GM11168 (cell line): Measurements from ENCODE around the gene TSHZ2.
"Not testable (repeated sequence)": the region's sequence is repeated elsewhere in the genome, so short reads cannot be mapped to it uniquely, and the experiment has no call there.

Experiments
- in situ Hi-C: fragments of 300-500 bp; cut with MboI; formaldehyde crosslinking; loops from one replicate; pipeline ENCODE4 v1.12.0; 2022; ENCODE audit warnings: low sequenced_read_pairs; ENCODE audit not compliant: unreplicated experiment

TSHZ2 gene

DNA sequence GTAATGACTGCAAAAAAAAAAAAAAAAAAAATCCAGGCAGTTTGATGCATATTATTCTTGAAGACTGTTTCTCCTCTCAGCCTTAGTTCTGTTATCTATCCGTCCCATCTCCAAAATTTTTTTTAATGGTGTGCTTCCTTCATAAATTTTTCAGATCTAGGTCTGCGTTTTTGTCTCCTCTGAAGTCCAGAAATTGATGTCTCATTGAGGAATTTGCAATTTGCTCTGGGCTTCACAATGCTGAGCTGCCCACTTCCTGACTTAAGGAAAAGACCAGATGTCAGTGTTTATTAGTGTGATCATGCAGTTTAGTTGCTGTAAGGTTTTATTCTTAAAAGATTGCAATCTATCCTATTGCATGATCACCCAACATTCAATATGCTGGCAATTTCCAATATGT is 323.9 kb downstream of the TSHZ2 start:
- in situ Hi-C loops: no loop called here

- in situ Hi-C loops: no loop called here
Observed at GRCh38 chr20:53296451-53297153, 324.4 kb downstream of the TSHZ2 start.

- in situ Hi-C loops: no loop called here
Observed at GRCh38 chr20:53297154-53297529, 325.0 kb downstream of the TSHZ2 start.

- in situ Hi-C loops: no loop called here
Observed at GRCh38 chr20:53298260-53298659, 326.1 kb downstream of the TSHZ2 start.

GRCh38 chr20:53298911-53299310 is 326.8 kb downstream of the TSHZ2 start:
- in situ Hi-C loops: no loop called here

- in situ Hi-C loops: no loop called here
Observed at GRCh38 chr20:53299831-53300230, 327.7 kb downstream of the TSHZ2 start.

GRCh38 chr20:53301869-53302268 is 329.7 kb downstream of the TSHZ2 start:
- in situ Hi-C loops: no loop called here

- in situ Hi-C loops: no loop called here
Observed at GRCh38 chr20:53302695-53303412, 330.7 kb downstream of the TSHZ2 start.

- in situ Hi-C loops: no loop called here
Observed at GRCh38 chr20:53303413-53303760, 331.2 kb downstream of the TSHZ2 start.

- in situ Hi-C loops: no loop called here
Observed at GRCh38 chr20:53304146-53304545, 332.0 kb downstream of the TSHZ2 start.

- in situ Hi-C loops: no loop called here
Observed at GRCh38 chr20:53306192-53306805, 334.1 kb downstream of the TSHZ2 start.

GRCh38 chr20:53307964-53308597 is 335.9 kb downstream of the TSHZ2 start:
- in situ Hi-C loops: no loop called here

DNA sequence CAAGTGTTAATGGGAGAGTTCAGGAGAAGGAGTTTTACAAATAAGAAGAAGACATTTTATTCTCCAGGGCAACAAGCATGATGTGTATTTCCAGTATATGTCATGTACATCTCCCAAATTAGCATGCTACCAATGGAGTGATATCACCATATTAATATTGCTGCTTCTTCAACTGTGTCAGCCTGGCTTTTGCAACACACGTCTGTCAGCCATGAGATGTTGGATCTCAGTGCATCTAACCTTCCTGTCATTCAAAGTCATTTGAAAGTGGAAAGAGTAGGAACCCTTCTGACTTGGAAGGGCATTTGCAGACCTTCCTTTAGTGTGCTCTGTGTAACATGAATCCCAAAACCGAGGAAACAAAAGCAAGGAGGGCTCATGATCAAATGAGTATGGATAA is 337.4 kb downstream of the TSHZ2 start:
- in situ Hi-C loops: no loop called here

- in situ Hi-C loops: no loop called here
Observed at GRCh38 chr20:53312957-53313356, 340.8 kb downstream of the TSHZ2 start.

DNA sequence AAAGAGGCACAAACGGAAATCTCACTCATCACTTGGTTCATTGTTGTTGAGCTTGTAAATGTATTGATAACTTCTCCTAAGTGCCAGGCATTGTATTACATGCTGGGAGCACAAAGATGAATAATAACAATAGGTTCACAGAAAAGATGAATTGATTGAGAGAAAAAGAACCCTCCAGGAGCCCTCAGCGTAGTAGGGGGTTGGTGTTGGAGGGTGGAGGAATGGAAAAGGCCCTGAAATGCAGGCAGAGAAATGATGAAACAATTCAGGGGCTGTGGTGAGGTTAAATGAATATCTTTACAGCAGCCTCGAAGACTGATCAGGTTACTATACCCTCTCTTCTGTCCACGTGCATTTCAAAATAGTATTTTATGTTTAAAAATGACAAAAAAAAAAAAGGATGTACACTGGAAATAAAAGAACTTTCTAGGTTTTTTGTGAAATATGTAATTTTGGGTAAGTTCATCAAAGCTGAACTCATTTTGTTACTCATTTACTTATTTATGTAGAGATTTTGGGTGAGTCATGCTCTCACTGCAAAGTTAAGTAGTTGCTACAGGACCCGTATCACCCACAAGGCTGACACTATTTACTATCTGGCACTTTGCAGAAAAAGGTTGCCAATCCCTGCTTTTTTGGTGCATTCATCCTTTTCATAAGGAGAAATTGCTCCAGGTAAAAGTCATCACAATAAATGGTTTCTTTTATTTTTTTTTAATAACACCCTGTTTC is 344.2 kb downstream of the TSHZ2 start:
- in situ Hi-C loops: no loop called here

GRCh38 chr20:53319200-53319599 is 347.0 kb downstream of the TSHZ2 start:
- in situ Hi-C loops: no loop called here

DNA sequence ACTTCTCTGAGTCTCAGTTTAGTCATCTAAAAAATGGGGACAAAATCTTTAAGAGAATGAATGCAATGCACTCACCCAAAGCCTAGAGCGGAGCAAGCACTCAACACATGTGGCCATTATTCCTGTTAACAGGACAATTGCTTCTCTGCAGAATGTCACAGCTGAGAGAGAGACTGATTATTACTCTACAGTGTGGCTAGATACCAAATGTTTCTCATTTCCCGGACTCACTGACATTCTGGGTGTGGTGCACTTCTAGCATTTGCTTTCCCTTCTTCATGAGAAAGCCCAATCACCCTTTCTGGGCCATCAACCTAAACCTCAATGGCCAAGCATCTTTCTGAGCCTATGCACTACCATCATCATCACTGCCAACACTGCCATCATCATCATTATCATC is 347.6 kb downstream of the TSHZ2 start:
- in situ Hi-C loops: no loop called here

- in situ Hi-C loops: no loop called here
Observed at GRCh38 chr20:53320701-53321100, 348.5 kb downstream of the TSHZ2 start.

GRCh38 chr20:53321596-53321995 is 349.4 kb downstream of the TSHZ2 start:
- in situ Hi-C loops: no loop called here

DNA sequence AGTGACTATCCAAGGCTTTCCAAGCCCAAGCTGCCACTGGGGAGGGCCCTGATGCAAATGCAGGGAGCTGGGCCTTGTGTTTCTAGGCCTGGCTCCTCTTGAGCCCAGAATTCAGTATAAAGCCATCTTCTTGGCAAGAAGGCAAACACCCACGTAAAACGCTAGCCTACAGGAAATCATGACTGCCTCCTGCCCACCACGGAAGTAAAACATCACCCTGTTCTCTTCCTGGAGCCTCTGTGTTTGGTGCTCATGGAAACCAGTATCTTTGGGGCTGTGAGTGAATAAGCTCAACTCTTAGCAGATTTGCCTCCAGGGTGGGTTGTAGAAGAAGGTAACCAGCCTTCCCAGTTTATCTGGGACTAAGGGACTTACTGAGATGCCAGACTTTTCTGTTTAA is 350.5 kb downstream of the TSHZ2 start:
- in situ Hi-C loops: no loop called here

DNA sequence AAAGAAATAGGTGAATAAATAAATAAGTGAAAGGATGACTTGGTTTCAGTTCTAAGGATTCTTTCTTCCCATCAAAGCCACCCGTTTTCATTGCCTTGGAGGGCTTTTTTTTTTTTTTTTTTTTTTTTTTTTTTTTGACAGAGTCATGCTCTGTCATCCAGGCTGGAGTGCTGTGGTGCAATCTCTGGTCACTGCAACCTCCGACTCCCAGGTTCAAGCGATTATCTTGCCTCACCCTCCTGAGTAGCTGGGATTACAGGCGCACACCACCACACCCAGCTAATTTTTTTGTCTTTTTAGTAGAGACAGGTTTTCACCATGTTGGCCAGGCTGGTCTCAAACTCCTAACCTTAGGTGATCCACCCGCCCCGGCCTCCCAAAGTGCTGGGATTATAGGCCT is 351.3 kb downstream of the TSHZ2 start:
- in situ Hi-C loops: not testable (repeated sequence)
